A673 (cell line): ENCODE measurements around the gene TFDP2. TPM values are rescaled to one million over a fixed set of nuclear protein-coding genes. Genes with fewer than 3 reads are reported as not detected.
"Not testable (repeated sequence)": the region's sequence is repeated elsewhere in the genome, so short reads cannot be mapped to it uniquely, and the experiment has no call there.

Experiments used
- BruUV-seq: library from RNA; stranded (reverse); fragments of 400-500 nt; replicated peaks from 2 replicates; lab custom pipeline; 2021; lab: Mats Ljungman, UMichigan
- CTCF ChIA-PET: fragments of 300-600 bp; sonication (Branson Sonifier 250); formaldehyde crosslinking; loops from one replicate; lab custom pipeline; 2022; ENCODE audit warnings: antibody characterized with exemption; lab: Charles Lee
- POLR2A ChIA-PET: fragments of 300-600 bp; sonication (Branson Sonifier 250); formaldehyde crosslinking; loops from one replicate; lab custom pipeline; 2022; ENCODE audit warnings: antibody characterized with exemption; ENCODE audit not compliant: low non-redundant PET; lab: Charles Lee
- DNase-seq: peaks from one replicate; pipeline ENCODE4 v3.0.0-alpha.2; 2015; ENCODE audit warnings: low spot score
- H3K27ac ChIP-seq: fragments of 200-600 bp; sonication (generic); 2 replicates; pipeline ENCODE4 v1.5.1; 2016; ENCODE audit warnings: mixed run types, low read depth, mild to moderate bottlenecking, mixed read lengths, antibody characterized with exemption, low read length; ENCODE audit not compliant: poor library complexity, severe bottlenecking
- H3K27me3 ChIP-seq: fragments of 200-600 bp; sonication (generic); replicated peaks from 2 replicates; pipeline ENCODE4 v1.6.1; 2017; ENCODE audit warnings: mixed run types, low read depth, mild to moderate bottlenecking, mixed read lengths, antibody characterized with exemption, low read length; ENCODE audit not compliant: insufficient read depth, poor library complexity
- H3K36me3 ChIP-seq: fragments of 200-600 bp; sonication (generic); 2 replicates; pipeline ENCODE4 v1.6.1; 2016; ENCODE audit warnings: mixed run types, mild to moderate bottlenecking, mixed read lengths, antibody characterized with exemption, low read length; ENCODE audit not compliant: insufficient read depth, poor library complexity, severe bottlenecking
- H3K4me1 ChIP-seq: fragments of 200-600 bp; sonication (generic); 2 replicates; pipeline ENCODE4 v1.6.1; 2017; ENCODE audit warnings: mixed run types, mild to moderate bottlenecking, mixed read lengths, antibody characterized with exemption, low read length; ENCODE audit not compliant: insufficient read depth, poor library complexity, severe bottlenecking
- H3K4me3 ChIP-seq: fragments of 200-600 bp; sonication (generic); 2 replicates; pipeline ENCODE4 v1.5.1; 2016; ENCODE audit warnings: low read depth, mixed run types, mild to moderate bottlenecking, mixed read lengths, low read length; ENCODE audit not compliant: poor library complexity, severe bottlenecking
- H3K9me3 ChIP-seq: fragments of 200-600 bp; sonication (generic); 2 replicates; pipeline ENCODE4 v1.6.1; 2016; ENCODE audit warnings: mixed run types, low read depth, mild to moderate bottlenecking, mixed read lengths, antibody characterized with exemption, low read length; ENCODE audit not compliant: poor library complexity, severe bottlenecking
- CTCF ChIP-seq: fragments of 300-800, 200-600 bp; sonication (generic); conservative IDR thresholded peaks from 2 replicates; pipeline ENCODE4 v1.5.1; 2017; ENCODE audit warnings: low read depth, mild to moderate bottlenecking, antibody characterized with exemption, low read length, moderate library complexity, mixed read lengths
- EZH2 ChIP-seq: fragments of 200-600 bp; sonication (generic); IDR thresholded peaks from 2 replicates; pipeline ENCODE4 v1.6.1; 2017; ENCODE audit warnings: borderline replicate concordance, low read depth, mild to moderate bottlenecking, mixed read lengths, antibody characterized with exemption, low read length; ENCODE audit not compliant: poor library complexity, severe bottlenecking
- intact Hi-C: fragments of 100-400 bp; cut with micrococcal nuclease; formaldehyde crosslinking; loops from one replicate; pipeline ENCODE4 v1.10.0; 2022; ENCODE audit not compliant: unreplicated experiment
- total RNA-seq: library from RNA; stranded (reverse); gene quantifications from 2 replicates; pipeline ENCODE4 v1.2.3, GENCODE V29; 2021

Gene TFDP2
- total RNA-seq, 1 experiment from 2014 or later: 41.6 TPM

GRCh38 chr3:142077155-142077858 lies 72.0 kb downstream of the TFDP2 start:
- BruUV-seq: no TSS peak
- Histone ChIP-seq H3K4me3 (no peak overlapping the region), H3K27ac (no peak overlapping the region), H3K9me3 (no peaks in the 10 kb centered on the region), H3K36me3 (no peaks in the 10 kb centered on the region), H3K27me3 (no peaks in the 10 kb centered on the region), H3K4me1 (no peaks in the 10 kb centered on the region)
- ChIA-PET CTCF (no interaction called here), POLR2A (no interaction called here)
- intact Hi-C loops: no loop called here
- no peak for DNase-seq
- no peak for TF ChIP-seq CTCF
- TF ChIP-seq EZH2: no peak

- H3K4me1 ChIP-seq, DNase-seq, BruUV-seq, H3K27me3 ChIP-seq, CTCF ChIA-PET, H3K27ac ChIP-seq, H3K4me3 ChIP-seq, POLR2A ChIA-PET, H3K36me3 ChIP-seq, intact Hi-C loops, H3K9me3 ChIP-seq: not testable (repeated sequence)
Measured at GRCh38 chr3:142075656-142076055, 73.7 kb downstream of the TFDP2 start.

- TF ChIP-seq EZH2 (no peak), CTCF (no peak)
- no peak overlapping the region for H3K4me3 ChIP-seq
- no peaks in the 10 kb centered on the region for H3K27me3 ChIP-seq
- ChIA-PET CTCF (no interaction called here), POLR2A (interaction anchor here (0.7 to 1.1 kb wide), 2 partner anchors 182 to 200 kb away, joined by 3 to 4 read pairs; no protein-coding TSS in a partner anchor)
- no peaks in the 10 kb centered on the region for H3K36me3 ChIP-seq
- intact Hi-C loops: no loop called here
- H3K4me1 ChIP-seq: no peaks in the 10 kb centered on the region
- H3K27ac ChIP-seq: no peak overlapping the region
- no TSS peak for BruUV-seq
- no peaks in the 10 kb centered on the region for H3K9me3 ChIP-seq
- DNase-seq: no peak
Measured at GRCh38 chr3:142072816-142073215, 76.5 kb downstream of the TFDP2 start.

- H3K9me3 ChIP-seq: no peaks in the 10 kb centered on the region
- no peaks in the 10 kb centered on the region for H3K27me3 ChIP-seq
- intact Hi-C loops: no loop called here
- no peak overlapping the region for H3K4me3 ChIP-seq
- H3K4me1 ChIP-seq: no peaks in the 10 kb centered on the region
- H3K36me3 ChIP-seq: no peaks in the 10 kb centered on the region
- TF ChIP-seq EZH2: no peak
- TF ChIP-seq CTCF: no peak
- no TSS peak for BruUV-seq
- POLR2A ChIA-PET: no interaction called here
- H3K27ac ChIP-seq: no peak overlapping the region
- CTCF ChIA-PET: no interaction called here
- DNase-seq: no peak
Measured at GRCh38 chr3:142065932-142066331, 83.4 kb downstream of the TFDP2 start.
